Astrocyte of the spinal cord (primary cell): ENCODE results near the gene PDE4C.
A peak's percentile ranks its signal among the peaks of the same experiment; 100 is the strongest.

Experiments used
- DNase-seq: peaks from one replicate; pipeline ENCODE4 v3.0.0; 2011; ENCODE audit warnings: low read depth, low spot score
- H3K4me3 ChIP-seq: 2 replicates; pipeline ENCODE4 v1.5.1; 2011; ENCODE audit warnings: low read depth, mild to moderate bottlenecking, low read length, moderate library complexity
- CTCF ChIP-seq: IDR thresholded peaks from 2 replicates; pipeline ENCODE4 v1.5.1; 2012; ENCODE audit warnings: low read depth, mild to moderate bottlenecking, low read length, inconsistent platforms
- in situ Hi-C: cut with HindIII; loops from 2 replicates; pipeline ENCODE4 v1.10.0; 2017; ENCODE audit warnings: low sequenced_read_pairs

PDE4C gene

GRCh38 chr19:18253716-18254115 lies 27.5 kb upstream of the PDE4C start:
- in situ Hi-C loops, result no loop called here
- no peak overlapping the region for H3K4me3 ChIP-seq
- no peak for DNase-seq
- TF ChIP-seq CTCF, result no peak

GRCh38 chr19:18253130-18253529 lies 26.9 kb upstream of the PDE4C start:
- no peak for DNase-seq
- no peak overlapping the region for H3K4me3 ChIP-seq
- no peak for TF ChIP-seq CTCF
- in situ Hi-C loops, result no loop called here

- H3K4me3 ChIP-seq, result no peak overlapping the region
Measured at GRCh38 chr19:18252370-18252717, 26.1 kb upstream of the PDE4C start.

GRCh38 chr19:18251587-18252369 lies 25.5 kb upstream of the PDE4C start:
- peak; percentile 91 for TF ChIP-seq CTCF
- H3K4me3 ChIP-seq, result no peak overlapping the region
- peak; percentile 53 for DNase-seq
- in situ Hi-C loops, result no loop called here

More at GRCh38 chr19:18252370-18252717, 26.1 kb upstream of the PDE4C start:
- no peak for DNase-seq
- in situ Hi-C loops, result no loop called here
- TF ChIP-seq CTCF, result no peak

DNA sequence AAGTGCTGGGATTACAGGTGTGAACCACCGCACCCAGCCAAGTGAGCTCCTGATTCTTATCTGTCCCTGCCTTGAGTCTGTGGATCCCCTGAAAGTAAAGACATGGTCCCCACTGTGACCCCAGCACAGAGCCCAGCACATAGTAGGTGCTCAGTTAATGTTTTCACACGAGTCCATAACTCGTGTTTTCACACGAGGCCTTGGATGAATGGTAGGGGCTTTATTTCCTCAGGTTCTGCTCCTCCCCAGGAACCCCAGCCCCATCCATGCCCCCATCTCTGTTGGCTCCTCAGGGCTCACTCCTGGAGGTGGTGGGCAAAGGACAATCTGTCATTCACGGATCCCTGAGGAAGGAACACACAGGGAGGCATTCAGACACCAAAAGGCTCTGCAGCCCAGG lies 23.6 kb upstream of the PDE4C start:
- in situ Hi-C loops, result no loop called here
- H3K4me3 ChIP-seq, result no peak overlapping the region
- DNase-seq, result no peak
- TF ChIP-seq CTCF, result no peak

GRCh38 chr19:18245297-18245696 lies 19.1 kb upstream of the PDE4C start:
- TF ChIP-seq CTCF, result no peak
- no peak overlapping the region for H3K4me3 ChIP-seq
- DNase-seq, result no peak
- in situ Hi-C loops, result no loop called here
